ENCODE data around the gene SUFU. TPM values are rescaled to one million over a fixed set of nuclear protein-coding genes. Genes with fewer than 3 reads are reported as not detected.

The SUFU gene
- total RNA-seq, 4 donors from 2014 or later: 3.7 to 10.1 (median 7.1) TPM

DNA sequence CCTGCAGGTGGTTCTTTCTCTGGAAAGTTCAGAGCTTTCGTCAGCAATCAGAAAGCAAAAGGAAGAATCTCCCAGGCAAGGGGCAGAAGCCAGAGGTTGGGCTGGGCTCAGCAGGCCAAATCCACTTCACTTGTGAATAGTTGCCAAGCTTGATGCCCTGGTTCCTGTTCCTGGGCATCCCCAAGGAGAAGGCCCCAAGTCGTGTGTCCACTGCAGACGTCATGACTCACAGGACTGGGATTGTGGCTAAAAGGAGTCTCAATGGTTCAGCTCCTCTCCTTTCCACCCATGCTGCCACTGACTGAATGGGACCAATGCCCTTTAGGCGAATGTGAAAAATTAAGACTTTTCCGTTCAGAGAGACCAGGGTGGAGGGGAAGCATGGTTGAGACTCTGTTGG lies 101.9 kb downstream of the SUFU start:
- TF ChIP-seq CTCF (IDR thresholded peaks at IDR 0.05): no peak
- no peak for DNase-seq (ENCODE audit: low spot score)
- no peak for ATAC-seq (ENCODE audit: low FRiP score)

DNA sequence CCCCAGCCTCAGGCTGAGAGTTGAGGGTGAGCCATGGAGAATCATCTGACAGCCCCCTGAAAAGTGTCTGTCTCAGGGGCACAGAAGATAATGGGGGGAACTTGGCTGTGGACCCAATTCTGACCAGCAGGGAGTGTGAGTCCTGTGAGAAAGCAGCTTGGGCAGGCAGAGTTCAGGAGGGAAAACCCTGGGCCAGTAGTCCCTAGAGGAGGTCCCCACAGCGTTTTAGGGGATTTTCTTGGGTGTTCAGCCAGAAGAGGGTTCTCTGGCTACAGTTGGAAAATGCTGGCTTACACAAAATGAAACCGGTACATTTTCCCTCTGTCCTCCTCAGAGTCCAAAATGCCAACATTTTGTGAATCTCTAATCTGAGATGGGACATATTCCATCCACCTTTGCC lies 104.7 kb downstream of the SUFU start:
- TF ChIP-seq CTCF (IDR thresholded peaks at IDR 0.05): no peak
- DNase-seq (ENCODE audit: low spot score): no peak
- no peak for ATAC-seq (ENCODE audit: low FRiP score)

DNA sequence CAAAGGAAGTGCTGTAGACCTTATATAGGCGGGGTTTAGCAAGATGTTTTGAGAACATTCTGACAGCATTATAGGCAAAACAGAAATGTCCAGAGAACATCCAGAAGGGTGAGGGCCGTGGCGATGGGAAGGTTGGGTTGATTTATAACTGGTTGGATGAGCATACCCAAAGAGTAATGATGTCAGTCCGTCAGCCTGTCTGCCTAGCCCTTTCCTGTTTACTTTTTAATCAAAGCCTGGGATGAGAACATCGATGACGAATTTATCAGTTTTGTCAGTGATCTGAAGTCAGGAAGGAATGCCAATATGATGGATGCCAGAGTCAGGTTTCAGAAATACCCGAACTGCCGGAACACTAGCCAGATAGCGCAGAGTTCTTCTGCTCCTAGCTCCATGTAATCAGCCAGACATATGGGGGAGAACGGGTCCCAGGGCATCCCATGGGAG lies 106.7 kb downstream of the SUFU start:
- TF ChIP-seq CTCF (IDR thresholded peaks at IDR 0.05): no peak
- ATAC-seq (ENCODE audit: low FRiP score): no peak
- no peak for DNase-seq (ENCODE audit: low spot score)

DNA sequence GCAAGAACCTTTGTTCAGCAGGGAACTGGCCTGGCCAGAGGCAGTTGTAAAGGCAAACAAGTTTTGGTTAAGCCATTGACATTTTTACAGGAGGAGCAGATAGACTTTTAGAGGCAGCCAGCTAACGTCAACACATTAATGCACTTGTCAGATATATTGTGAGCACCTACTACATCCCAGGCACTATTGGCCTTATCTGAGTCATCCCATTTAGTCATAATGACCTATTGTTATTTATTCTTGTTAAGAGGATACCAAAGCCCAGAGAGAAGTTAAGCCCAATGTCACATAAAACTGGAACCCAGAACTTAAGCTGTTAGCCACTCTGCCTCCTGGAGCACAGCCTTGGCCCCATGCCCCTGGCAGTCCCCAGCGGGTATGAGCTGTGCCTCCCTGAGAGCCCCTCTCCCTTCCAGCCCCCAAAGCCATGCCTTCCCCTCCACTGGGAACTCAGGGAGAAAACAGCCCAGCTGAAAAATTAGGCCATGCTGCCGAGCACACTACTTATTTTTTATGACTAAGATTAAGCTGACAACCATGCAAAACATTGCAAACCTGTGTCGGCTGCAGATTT lies 107.8 kb downstream of the SUFU start:
- TF ChIP-seq CTCF (IDR thresholded peaks at IDR 0.05): no peak
- peak; percentile 10 for ATAC-seq (ENCODE audit: low FRiP score)
- no peak for DNase-seq (ENCODE audit: low spot score)

DNA sequence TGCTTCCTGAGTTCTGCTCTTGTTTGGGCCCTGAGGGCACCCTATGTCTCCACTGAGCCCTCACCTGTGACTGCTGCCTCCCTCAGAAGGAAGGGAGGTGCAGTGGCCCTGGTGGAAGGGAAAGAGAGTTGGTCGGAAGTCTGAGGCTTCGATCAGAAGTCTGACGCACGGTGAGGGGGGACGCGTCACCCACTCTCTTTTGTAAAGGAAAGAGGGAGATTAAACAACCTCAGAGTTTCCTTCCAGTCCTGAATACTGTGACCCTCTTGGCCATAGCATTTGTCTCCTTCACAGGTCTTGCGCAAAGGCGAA lies 109.1 kb downstream of the SUFU start:
- no peak for DNase-seq (ENCODE audit: low spot score)

DNA sequence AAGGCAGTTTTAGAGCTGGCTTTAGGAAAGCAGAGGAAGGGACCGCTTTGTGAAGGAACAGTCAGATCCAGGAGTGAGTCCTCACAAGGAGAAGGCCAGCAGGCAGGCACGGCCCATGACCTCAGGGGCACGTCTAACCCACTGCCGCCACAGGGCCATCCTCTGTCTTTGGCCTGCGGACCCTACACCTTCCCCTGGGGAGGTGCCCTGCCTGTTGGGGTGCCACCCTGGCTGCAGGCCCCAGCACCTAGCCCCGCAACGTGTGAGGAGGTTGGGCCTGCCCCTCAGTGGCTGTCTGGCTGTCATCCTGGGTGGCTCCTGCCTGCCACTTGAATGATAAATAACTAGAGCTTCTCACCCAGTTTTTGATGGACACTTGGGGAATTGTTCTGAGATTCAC lies 109.5 kb downstream of the SUFU start:
- no peak for ATAC-seq (ENCODE audit: low FRiP score)
- DNase-seq (ENCODE audit: low spot score): no peak
- TF ChIP-seq CTCF (IDR thresholded peaks at IDR 0.05): no peak

More for the DNA sequence above, 109.1 kb downstream of the SUFU start:
- no peak for ATAC-seq (ENCODE audit: low FRiP score)
- no peak for TF ChIP-seq CTCF (IDR thresholded peaks at IDR 0.05)

DNA sequence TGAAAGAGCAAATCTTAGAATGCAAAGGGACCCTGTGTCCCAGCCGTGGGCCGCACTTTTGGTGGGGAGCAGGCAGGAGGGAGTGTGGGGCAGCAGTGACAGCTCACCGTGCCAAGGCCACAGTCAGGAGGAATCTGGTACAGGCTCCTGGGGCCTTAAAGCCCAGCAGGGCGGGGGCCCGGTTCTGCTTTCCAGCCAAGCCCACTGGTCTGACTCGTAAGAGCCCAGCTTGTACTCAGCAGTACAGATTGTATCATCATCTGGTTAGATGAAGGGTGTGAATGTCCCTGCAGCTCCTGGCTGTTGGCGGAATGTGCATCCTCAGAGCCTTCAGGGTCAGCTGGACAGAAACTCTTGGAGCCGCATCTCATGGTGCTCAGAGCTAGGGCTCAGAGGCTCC lies 110.0 kb downstream of the SUFU start:
- ATAC-seq (ENCODE audit: low FRiP score) (no peak), DNase-seq (ENCODE audit: low spot score) (no peak)
- TF ChIP-seq CTCF (IDR thresholded peaks at IDR 0.05): no peak

Measured in omental fat pad (tissue), 4 donors.